Stimulated activated naive CD8-positive, alpha-beta T cell treated with anti-CD3 and anti-CD28 coated beads, Interleukin-15, Interleukin-2, amounts not matched to agents 100 ng/mL and 50 ng/mL, for 24 hours (primary cell): ENCODE data around the gene AKAP5.

Source experiments
- H3K27ac Mint-ChIP-seq: one replicate; pipeline ENCODE4 v1.8.0; 2021; ENCODE audit warnings: mild to moderate bottlenecking, mixed read lengths
- H3K27me3 Mint-ChIP-seq: one replicate; pipeline ENCODE4 v1.8.0; 2021; ENCODE audit warnings: mixed read lengths
- H3K36me3 Mint-ChIP-seq: one replicate; pipeline ENCODE4 v1.8.0; 2021; ENCODE audit warnings: low read depth, mixed read lengths
- H3K4me1 Mint-ChIP-seq: one replicate; pipeline ENCODE4 v1.8.0; 2021; ENCODE audit warnings: low read depth, mixed read lengths
- H3K4me3 Mint-ChIP-seq: one replicate; pipeline ENCODE4 v1.8.0; 2021; ENCODE audit warnings: mild to moderate bottlenecking, mixed read lengths
- H3K9me3 Mint-ChIP-seq: one replicate; pipeline ENCODE4 v1.8.0; 2021; ENCODE audit warnings: mixed read lengths

The AKAP5 gene

DNA sequence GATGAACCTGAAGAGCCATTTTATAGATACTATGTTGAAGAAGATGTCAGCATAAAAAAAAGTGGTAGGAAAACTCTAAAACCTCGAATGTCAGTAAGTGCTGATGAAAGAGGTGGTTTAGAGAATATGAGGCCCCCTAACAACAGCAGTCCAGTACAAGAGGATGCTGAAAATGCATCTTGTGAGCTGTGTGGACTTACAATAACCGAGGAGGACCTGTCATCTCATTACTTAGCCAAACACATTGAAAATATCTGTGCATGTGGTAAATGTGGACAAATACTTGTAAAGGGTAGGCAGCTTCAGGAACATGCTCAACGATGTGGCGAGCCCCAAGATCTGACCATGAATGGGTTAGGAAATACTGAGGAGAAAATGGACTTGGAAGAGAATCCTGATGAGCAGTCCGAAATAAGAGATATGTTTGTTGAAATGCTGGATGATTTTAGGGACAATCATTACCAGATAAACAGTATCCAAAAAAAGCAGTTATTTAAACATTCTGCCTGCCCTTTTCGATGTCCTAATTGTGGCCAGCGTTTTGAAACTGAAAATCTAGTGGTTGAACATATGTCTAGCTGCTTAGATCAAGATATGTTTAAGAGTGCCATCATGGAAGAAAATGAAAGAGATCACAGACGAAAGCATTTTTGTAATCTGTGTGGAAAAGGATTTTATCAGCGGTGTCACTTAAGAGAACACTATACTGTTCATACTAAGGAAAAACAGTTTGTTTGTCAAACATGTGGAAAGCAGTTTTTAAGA is 57.5 kb downstream of the AKAP5 start:
- H3K4me1 Mint-ChIP-seq, result peaks cover 5% of the 10 kb centered on the region

More for the DNA sequence above, 57.5 kb downstream of the AKAP5 start:
- Mint-ChIP-seq H3K27me3 (no peaks in the 10 kb centered on the region), H3K9me3 (no peaks in the 10 kb centered on the region), H3K4me3 (no peak overlapping the region), H3K36me3 (peaks cover 17% of the 10 kb centered on the region), H3K27ac (no peak overlapping the region)
